BLaER1 treated with 17β-estradiol and CSF1 and Interleukin-3, amounts not matched to agents 10 nM and 100 nM (cell line): ENCODE results near the gene SBF1.
A peak's percentile ranks its signal among the peaks of the same experiment; 100 is the strongest.

Experiments
- H3K27ac ChIP-seq, 11 experiments: shearing (Covaris generic); formaldehyde crosslinking; 2 replicates each; pipeline ENCODE4 v1.8.1; 2022
- H3K27me3 ChIP-seq, 11 experiments: shearing (Covaris generic); formaldehyde crosslinking; 2 replicates each; pipeline ENCODE4 v1.8.1; 2022
- H3K36me3 ChIP-seq, 11 experiments: shearing (Covaris generic); formaldehyde crosslinking; 2 replicates each; pipeline ENCODE4 v1.8.1; 2022
- H3K4me1 ChIP-seq, 10 experiments: shearing (Covaris generic); formaldehyde crosslinking; 2 replicates each; pipeline ENCODE4 v1.8.1; 2022
- H3K4me2 ChIP-seq, 11 experiments: shearing (Covaris generic); formaldehyde crosslinking; 2 replicates each; pipeline ENCODE4 v1.8.1; 2022
- H3K4me3 ChIP-seq, 10 experiments: shearing (Covaris generic); formaldehyde crosslinking; 2 replicates each; pipeline ENCODE4 v1.8.1; 2022
- H3K9ac ChIP-seq, 11 experiments: shearing (Covaris generic); formaldehyde crosslinking; 2 replicates each; pipeline ENCODE4 v1.8.1; 2022
- H3K9me3 ChIP-seq, 11 experiments: shearing (Covaris generic); formaldehyde crosslinking; replicated peaks in 1 of 11; 2 replicates each; pipeline ENCODE4 v1.8.1; 2022
- H4K20me1 ChIP-seq, 11 experiments: shearing (Covaris generic); formaldehyde crosslinking; 2 replicates each; pipeline ENCODE4 v1.8.1; 2022
- Cebpa-rat ChIP-seq, 11 experiments: shearing (Covaris generic); IDR thresholded peaks; 2 replicates each; pipeline ENCODE4 v1.8.1; 2022

The SBF1 gene

GRCh38 chr22:50455201-50455600 lies 19.6 kb downstream of the SBF1 start:
- Histone ChIP-seq H3K4me2 (no peak overlapping the region), H3K27ac (no peak overlapping the region), H3K27me3 (no peaks in the 10 kb centered on the region), H3K4me3 (no peak overlapping the region), H3K9me3 (peaks cover 0 to 4% (median 0%) of the 10 kb centered on the region in 11 experiments; a peak in 1 of 22 replicates), H4K20me1 (peaks cover 5 to 96% (median 55%) of the 10 kb centered on the region in 11 experiments; a peak in 20 of 22 replicates), H3K9ac (no peak overlapping the region; a peak in 1 of 22 replicates), H3K4me1 (peaks cover 3 to 24% (median 11%) of the 10 kb centered on the region in 10 experiments; a peak in 19 of 20 replicates), H3K36me3 (peaks cover 80 to 99% (median 92%) of the 10 kb centered on the region in 11 experiments)
- TF ChIP-seq Cebpa-rat (IDR thresholded peaks at IDR 0.05), result no peak

DNA sequence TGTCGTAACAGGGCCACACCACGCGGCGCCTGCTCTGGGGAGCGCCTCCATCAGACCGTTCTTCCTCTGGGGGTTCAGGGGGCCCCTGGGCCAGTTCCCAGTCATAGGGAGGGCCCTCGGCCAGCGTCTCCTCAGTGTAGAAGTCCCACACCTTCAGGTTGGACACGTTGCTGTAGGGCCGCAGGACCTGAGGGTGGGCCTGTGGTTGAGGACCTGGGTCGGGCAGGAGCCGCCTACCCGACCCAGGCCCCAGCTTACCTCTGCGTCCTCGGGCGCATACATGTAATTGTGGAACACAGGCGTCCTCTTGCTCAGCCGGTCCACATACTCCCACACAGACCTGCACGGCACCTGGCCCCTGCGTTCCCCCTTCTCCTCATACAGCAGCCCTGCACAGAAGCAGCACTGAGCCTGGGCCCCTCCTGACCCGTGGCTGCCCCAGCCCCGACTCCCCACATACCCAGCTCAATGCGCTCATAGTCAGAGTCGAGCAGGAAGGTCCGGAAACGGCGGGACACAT lies 20.2 kb downstream of the SBF1 start:
- Histone ChIP-seq H3K27ac (no peak overlapping the region), H3K9ac (no peak overlapping the region), H3K4me2 (no peak overlapping the region), H4K20me1 (peaks cover 11 to 96% (median 60%) of the 10 kb centered on the region in 11 experiments; a peak in 21 of 22 replicates), H3K27me3 (no peaks in the 10 kb centered on the region), H3K4me3 (no peak overlapping the region), H3K36me3 (peaks cover 78 to 98% (median 91%) of the 10 kb centered on the region in 11 experiments), H3K4me1 (peaks cover 9 to 30% (median 17%) of the 10 kb centered on the region in 10 experiments), H3K9me3 (peaks cover 0 to 4% (median 0%) of the 10 kb centered on the region in 11 experiments; a peak in 1 of 22 replicates)
- no peak for TF ChIP-seq Cebpa-rat (IDR thresholded peaks at IDR 0.05)

DNA sequence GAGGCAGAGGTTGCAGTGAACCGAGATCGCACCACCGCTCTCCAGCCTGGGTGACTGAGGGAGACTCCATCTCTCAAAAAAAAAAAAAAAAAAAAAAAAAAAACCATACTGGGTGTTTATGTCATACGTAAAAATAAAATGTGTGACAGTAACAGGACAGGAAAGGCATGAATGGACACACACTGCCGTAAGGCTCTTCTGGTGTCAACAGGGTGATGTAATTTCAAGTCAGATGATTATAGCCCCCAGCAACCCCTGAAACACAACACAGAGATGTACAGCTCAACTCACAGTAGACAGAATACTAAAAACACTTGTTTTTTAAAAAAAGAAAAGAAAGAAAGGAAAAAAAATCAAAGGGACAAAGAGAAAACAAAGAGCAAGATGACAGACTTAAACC lies 22.2 kb downstream of the SBF1 start:
- Histone ChIP-seq H3K9me3 (peaks cover 0 to 4% (median 0%) of the 10 kb centered on the region in 11 experiments; a peak in 1 of 22 replicates), H3K4me2 (peak overlapping the region in 2 of 11 experiments; percentile 28; a peak in 3 of 22 replicates), H3K27ac (peak overlapping the region in 3 of 11 experiments; percentile 5 to 56 (median 55); a peak in 4 of 22 replicates), H3K36me3 (peaks cover 75 to 97% (median 89%) of the 10 kb centered on the region in 11 experiments), H3K9ac (no peak overlapping the region), H3K4me1 (peaks cover 23 to 46% (median 32%) of the 10 kb centered on the region in 10 experiments), H3K4me3 (no peak overlapping the region), H4K20me1 (peaks cover 12 to 96% (median 63%) of the 10 kb centered on the region in 11 experiments; a peak in 21 of 22 replicates), H3K27me3 (no peaks in the 10 kb centered on the region)
- no peak for TF ChIP-seq Cebpa-rat (IDR thresholded peaks at IDR 0.05)

DNA sequence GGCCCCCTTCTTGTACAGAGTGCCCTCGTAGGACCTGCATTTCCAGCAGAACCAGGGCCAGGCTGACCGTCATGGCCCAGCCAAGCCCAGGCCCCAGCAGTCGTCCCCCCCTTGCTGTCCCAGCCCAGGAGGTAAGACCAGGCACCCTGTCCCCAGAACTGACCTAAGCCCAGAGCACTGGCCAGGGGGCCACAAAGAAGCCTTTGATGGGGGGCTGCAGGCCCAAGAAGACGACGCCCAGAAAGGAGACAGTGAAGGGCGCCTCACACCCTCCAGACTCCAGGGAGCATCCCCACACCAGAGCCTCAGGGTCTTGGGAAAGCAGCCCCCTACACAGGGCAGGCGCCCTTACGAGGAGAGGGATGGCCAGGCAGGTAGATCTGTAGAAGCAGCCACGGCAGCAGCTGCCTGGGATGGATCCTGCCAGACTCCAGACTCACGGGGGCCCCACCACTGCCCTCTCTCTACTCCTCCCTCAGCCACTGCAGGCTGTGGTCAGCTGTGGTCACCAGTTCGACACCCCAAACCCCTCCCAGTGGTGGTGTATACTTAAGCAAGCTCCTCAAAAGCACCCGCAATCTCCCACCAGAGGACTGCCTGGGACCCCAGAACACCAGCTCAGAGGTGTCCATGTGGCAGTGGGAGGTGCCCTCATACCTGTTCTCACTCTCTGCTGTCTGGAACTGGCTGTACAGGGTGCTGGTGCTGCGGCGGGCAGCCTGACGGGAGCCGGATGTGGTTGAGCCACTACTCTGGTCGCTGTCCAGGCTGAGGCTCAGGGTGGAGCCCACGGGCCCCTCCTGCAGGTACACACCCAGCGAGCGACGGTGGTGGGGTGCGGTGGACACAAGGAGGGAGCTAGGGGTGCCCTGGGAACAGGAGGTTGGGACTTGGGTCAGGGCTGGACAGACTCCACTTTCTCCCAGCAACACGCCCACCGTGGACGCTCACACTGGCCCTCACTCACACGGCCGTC lies 27.0 kb downstream of the SBF1 start:
- no peaks in the 10 kb centered on the region for H3K27me3 ChIP-seq
- peaks cover 53 to 92% (median 79%) of the 10 kb centered on the region in 11 experiments for H3K36me3 ChIP-seq
- H4K20me1 ChIP-seq, result peaks cover 19 to 87% (median 67%) of the 10 kb centered on the region in 11 experiments; a peak in 20 of 22 replicates
- H3K4me3 ChIP-seq, result no peak overlapping the region
- peaks cover 43 to 68% (median 63%) of the 10 kb centered on the region in 10 experiments for H3K4me1 ChIP-seq
- peak overlapping the region in 2 of 11 experiments; percentile 39 to 43; a peak in 3 of 22 replicates for H3K27ac ChIP-seq
- H3K9ac ChIP-seq, result 0 out of 22 replicates have a peak overlapping the region, but pooled peaks of 1 of the 11 experiments have one; percentile 45
- H3K9me3 ChIP-seq, result peaks cover 0 to 4% (median 0%) of the 10 kb centered on the region in 11 experiments; a peak in 1 of 22 replicates
- no peak for TF ChIP-seq Cebpa-rat (IDR thresholded peaks at IDR 0.05)
- H3K4me2 ChIP-seq, result 0 out of 22 replicates have a peak overlapping the region, but pooled peaks of 4 of the 11 experiments have one; percentile 55 to 80 (median 69)

DNA sequence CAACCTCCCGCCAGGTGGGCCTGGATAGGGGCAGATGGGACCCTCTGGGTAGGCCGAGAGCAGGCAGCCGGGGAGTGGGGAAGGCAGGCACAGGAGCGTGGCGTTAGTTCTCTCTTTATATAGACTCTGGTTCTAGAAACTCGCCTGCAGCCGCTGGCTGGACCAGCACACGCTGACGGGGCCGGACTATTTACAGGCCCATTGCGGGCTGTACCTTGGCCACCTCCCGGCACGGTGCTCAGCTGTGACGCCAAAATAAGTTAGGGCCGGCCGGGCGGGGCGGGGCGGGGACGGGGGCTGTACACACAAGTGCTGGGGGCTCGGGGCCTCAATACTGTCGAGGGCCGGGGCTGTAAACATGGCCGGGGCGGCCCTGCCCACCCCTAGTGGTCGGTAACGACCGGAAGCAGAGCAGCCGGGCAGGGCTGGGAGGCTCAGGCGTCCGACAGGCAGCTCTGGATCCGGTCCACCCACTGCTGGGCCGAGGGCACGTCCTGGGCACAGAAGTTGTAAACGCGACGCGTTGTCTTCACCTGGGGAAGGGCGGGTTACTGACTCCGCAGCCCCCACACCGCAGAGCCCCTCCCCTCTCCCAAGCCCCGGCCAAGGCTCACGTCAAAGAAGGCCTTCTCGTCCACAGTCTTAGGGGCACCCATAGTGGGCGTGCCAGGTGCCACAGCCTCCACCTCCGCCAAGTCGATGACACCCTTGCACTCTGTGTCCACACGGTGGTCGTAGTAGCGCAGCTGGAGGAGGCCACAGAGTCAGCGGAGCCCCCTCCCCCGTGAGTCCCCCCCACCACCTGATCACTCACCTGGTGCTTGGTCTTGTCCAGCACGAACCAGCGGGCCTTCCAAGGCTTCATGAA lies 27.9 kb downstream of the SBF1 start:
- Histone ChIP-seq H3K27me3 (no peaks in the 10 kb centered on the region), H3K4me2 (peak overlapping the region in 8 of 11 experiments; percentile 77 to 98 (median 93); a peak in 12 of 22 replicates), H4K20me1 (peaks cover 23 to 87% (median 70%) of the 10 kb centered on the region in 11 experiments; a peak in 20 of 22 replicates), H3K4me1 (peaks cover 37 to 69% (median 63%) of the 10 kb centered on the region in 10 experiments), H3K9ac (peak overlapping the region in 6 of 11 experiments; percentile 19 to 73 (median 64); a peak in 3 of 22 replicates), H3K4me3 (no peak overlapping the region), H3K27ac (0 out of 22 replicates have a peak overlapping the region, but pooled peaks of 1 of the 11 experiments have one; percentile 65), H3K9me3 (peaks cover 0 to 4% (median 0%) of the 10 kb centered on the region in 11 experiments; a peak in 1 of 22 replicates), H3K36me3 (peaks cover 51 to 88% (median 73%) of the 10 kb centered on the region in 11 experiments)
- no peak for TF ChIP-seq Cebpa-rat (IDR thresholded peaks at IDR 0.05)

- peak overlapping the region in 5 of 10 experiments; percentile 17 to 48 (median 34); a peak in 8 of 20 replicates for H3K4me3 ChIP-seq
- peak overlapping the region in 8 of 11 experiments; percentile 40 to 71 (median 60); a peak in 12 of 22 replicates for H3K27ac ChIP-seq
- H4K20me1 ChIP-seq, result peaks cover 31 to 90% (median 78%) of the 10 kb centered on the region in 11 experiments; a peak in 20 of 22 replicates
- H3K27me3 ChIP-seq, result no peaks in the 10 kb centered on the region
- H3K9ac ChIP-seq, result peak overlapping the region in 10 of 11 experiments; percentile 14 to 73 (median 60); a peak in 17 of 22 replicates
- peaks cover 0 to 1% (median 0%) of the 10 kb centered on the region in 11 experiments; a peak in 1 of 22 replicates for H3K9me3 ChIP-seq
- H3K36me3 ChIP-seq, result peaks cover 51 to 88% (median 73%) of the 10 kb centered on the region in 11 experiments
- no peak for TF ChIP-seq Cebpa-rat (IDR thresholded peaks at IDR 0.05)
- H3K4me1 ChIP-seq, result peaks cover 37 to 77% (median 71%) of the 10 kb centered on the region in 10 experiments
- H3K4me2 ChIP-seq, result peak overlapping the region; percentile 71 to 98 (median 91)
Observed at GRCh38 chr22:50445880-50446707, 28.7 kb downstream of the SBF1 start.
